LNCAP (cell line): ENCODE results near the gene VSTM2L.

Experiments used
- TF ChIP-seq, protein P1 (sequence below): fragments of 450-650 bp; IDR thresholded peaks from 2 replicates; pipeline ENCODE4 v1.5.1; 2017; ENCODE audit warnings: mild to moderate bottlenecking

VSTM2L gene

DNA sequence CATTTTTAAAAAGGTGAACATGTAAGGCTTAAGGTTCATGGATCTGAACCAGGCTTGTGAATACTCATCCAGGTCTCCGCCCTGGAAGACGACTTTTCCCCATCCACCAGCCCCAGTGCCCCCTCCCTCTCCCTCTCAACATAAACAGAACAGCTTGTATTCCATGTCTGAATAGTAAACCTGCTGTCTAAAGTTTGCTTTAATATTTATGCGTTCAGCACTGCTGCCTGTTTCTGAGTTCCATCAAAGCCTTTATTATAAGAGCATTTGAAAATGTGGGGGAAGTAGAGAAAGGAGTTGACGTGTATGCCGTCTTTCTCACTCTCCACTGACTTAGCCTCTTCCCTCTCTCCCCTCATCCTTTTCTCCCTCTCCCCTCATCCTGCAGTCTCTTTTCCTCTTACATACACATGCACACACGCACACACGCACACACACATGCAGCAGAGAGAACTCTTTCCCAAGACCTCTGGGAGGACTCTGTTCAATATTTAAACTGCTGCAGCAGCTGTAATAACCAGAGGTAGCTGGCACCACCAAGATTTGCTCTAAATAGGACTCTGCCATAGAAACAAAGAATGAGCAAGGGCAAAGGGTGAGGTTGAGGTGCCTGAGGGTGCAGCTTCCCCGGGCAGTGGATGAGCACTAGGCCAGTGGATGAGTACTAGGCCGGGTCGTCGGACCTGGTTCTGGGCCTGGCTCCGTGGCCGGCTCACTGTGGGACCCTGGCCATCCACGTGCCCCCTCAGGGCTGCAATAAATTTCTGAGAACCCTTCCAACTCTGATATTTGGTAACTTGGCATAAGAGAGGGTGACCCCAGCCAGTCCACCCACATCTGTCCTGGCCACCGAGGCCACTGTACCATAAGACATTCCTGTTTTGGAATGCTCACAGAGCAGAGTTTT, 35.4 kb upstream of the VSTM2L start:
- TF ChIP-seq, protein P1, sequence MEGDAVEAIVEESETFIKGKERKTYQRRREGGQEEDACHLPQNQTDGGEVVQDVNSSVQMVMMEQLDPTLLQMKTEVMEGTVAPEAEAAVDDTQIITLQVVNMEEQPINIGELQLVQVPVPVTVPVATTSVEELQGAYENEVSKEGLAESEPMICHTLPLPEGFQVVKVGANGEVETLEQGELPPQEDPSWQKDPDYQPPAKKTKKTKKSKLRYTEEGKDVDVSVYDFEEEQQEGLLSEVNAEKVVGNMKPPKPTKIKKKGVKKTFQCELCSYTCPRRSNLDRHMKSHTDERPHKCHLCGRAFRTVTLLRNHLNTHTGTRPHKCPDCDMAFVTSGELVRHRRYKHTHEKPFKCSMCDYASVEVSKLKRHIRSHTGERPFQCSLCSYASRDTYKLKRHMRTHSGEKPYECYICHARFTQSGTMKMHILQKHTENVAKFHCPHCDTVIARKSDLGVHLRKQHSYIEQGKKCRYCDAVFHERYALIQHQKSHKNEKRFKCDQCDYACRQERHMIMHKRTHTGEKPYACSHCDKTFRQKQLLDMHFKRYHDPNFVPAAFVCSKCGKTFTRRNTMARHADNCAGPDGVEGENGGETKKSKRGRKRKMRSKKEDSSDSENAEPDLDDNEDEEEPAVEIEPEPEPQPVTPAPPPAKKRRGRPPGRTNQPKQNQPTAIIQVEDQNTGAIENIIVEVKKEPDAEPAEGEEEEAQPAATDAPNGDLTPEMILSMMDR, result no peak

DNA sequence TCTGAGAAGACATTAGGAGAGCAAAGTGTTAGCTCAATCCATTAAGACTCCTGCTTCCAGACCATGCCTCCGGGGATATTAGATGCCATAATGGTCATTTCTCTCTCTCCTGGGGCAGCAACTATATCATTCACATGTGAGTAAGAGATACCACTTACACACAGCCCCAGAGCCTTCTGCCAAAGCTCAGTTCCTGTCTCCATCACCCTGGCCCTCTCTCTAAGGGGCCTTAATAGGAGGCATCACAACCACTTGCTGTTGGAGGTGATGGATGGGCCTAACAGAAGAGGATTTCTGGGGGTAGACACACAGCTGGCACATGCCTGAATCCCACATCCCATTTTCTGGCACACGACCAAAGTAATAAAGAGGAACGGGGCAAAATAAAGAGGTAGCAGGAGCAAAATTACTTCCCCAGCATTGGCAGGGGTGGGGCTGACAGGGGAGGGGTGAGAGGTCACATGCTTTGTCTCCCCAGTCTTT, 34.0 kb upstream of the VSTM2L start:
- TF ChIP-seq, protein P1, result no peak

DNA sequence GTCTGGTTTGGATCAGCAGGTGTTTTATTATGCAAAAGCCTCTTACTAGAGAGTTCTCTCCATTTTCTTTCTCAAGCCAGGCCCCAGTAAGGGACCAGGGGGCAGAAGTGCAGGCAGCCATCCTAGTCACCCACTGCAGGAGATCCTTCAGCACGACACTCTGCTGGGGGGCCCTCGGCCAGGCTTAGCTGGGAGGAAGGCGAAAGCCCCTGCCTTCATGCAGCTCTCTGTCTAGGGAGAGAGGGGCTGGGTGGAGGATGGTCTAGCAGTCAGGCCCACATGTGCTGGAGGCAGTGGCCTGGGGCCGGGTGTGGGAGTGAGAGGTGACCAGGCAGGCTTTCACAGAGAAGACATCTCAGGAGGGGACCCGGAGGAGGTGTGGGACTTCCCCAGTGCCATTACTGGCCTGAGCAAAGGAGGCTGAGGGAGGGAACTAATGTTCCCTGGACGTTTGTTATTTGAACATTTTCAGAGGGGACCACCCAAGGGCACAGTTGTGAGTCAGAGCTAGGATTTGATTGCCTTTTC, 33.5 kb upstream of the VSTM2L start:
- TF ChIP-seq, protein P1, result no peak

DNA sequence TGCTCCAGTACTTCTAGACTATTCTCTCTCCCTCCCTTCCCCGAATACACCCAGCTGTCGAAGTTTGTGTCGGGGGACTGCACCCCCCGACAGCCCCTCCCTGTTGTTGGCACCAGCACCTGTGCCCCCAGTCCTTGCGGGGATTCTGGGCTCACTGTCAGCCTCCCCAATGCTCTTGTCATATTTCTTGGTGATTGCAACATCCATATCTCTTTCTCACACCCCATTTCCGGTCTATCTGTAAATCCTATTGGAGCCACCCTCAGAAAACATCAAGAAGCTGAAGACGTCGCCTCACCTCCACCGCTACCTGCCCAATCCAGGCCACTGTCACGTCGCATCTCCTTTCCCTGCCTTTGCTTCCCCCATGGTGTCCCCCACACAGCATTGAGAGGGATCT, 32.6 kb upstream of the VSTM2L start:
- TF ChIP-seq, protein P1, result no peak

DNA sequence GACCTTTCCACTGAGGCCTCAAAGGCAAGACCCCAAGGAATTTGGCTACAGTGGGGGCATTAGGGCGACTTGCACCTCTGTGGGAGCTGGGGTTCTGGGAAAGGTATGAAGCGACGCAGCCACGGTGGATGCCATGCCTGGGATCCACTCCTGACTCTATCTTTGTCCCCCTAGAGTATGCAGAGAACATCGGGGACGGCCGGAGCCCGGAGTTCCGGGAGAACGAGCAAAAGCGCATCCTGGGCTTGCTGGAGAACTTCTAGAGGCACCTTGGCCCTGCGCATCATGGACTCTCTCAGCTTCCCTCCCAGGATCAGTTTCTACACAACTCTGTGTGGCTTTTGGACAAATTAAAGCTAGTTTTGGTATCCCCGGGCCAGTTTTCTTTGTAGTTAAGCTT, 31.2 kb upstream of the VSTM2L start:
- TF ChIP-seq, protein P1, result no peak

DNA sequence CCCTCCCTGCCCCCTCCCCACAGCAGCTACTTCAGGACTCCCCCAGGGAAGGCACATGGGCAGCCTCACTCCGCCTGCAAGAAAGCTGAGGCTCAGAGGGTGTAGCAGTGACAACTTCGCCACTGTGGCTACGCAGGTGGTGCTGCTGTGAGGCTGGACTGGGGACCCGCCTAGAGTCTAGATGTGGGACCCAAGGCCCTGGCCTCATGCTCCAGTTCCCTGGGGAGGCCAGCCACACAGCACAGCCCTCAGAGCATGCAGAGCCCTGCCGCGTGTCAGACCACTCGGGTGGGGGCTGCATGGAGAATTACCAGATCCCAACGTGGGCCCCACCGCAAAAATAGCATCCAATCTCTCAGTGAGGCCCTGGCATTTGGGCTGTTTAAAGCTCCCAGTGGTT, 30.8 kb upstream of the VSTM2L start:
- TF ChIP-seq, protein P1, result no peak

DNA sequence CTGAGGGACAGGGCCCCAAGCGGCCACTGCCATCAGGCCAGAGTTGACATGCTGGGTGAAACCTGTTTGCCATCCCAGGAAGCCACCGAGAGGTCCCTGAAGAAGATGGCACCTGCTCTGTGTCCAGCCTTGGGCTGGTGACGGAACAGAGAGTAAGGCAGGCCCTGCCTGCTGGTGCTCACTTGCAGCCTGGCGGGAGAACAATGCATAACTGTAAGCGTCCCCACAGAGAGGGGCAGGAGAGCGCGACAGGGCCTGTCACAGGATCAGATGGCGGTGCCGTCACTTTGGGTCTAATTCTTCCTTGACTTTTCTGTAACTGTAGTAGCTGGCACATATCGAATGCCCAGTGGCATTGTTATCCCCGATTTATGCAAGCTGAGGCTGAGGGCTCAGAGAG, 29.0 kb upstream of the VSTM2L start:
- TF ChIP-seq, protein P1, result no peak
